GM21447 (cell line): Measurements from ENCODE around the gene ADARB1.
A peak's percentile ranks its signal among the peaks of the same experiment; 100 is the strongest.

ENCODE experiments used
- ATAC-seq: cut with Tn5 transposase; IDR thresholded peaks from one replicate; pipeline ENCODE4 v1.9.1; 2021; ENCODE audit not compliant: unreplicated experiment

The ADARB1 gene

DNA sequence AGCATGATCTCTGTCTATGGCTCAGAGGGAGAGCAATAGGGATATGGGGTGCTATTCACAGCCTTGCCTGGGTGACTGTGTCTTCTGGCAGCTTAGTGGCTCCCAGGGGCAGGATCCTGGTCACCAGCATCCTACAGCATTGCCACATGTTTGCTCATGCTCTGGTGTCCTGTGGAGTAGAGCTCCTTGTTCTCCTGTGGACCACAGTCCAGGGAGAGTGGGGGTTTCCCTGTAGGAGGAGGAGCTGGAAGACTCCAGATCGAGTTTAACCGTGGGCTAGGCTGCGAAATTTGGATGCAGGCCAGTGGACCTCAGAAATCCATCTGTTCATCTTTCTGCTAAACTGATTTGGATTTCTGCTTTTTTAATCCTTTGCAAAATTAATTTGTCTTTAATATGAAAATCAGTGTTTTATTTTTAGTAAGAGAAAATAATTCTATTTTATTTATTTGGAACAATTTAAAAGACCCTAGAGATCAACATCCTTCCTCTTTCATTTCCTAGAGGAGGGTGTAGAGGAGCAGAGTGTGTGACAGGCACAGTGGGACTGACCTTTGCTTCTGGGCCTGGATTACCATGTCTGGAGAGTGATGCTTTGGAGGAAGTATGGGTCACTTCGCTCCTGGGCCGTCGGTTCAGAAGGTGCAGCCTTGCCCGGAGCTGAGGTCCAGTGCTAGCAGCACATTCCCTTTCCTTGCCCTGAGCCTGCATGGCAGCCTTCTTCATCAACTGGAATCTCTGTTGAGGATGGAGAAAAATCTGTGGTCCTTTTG is 17.4 kb downstream of the ADARB1 start:
- no peak for ATAC-seq

DNA sequence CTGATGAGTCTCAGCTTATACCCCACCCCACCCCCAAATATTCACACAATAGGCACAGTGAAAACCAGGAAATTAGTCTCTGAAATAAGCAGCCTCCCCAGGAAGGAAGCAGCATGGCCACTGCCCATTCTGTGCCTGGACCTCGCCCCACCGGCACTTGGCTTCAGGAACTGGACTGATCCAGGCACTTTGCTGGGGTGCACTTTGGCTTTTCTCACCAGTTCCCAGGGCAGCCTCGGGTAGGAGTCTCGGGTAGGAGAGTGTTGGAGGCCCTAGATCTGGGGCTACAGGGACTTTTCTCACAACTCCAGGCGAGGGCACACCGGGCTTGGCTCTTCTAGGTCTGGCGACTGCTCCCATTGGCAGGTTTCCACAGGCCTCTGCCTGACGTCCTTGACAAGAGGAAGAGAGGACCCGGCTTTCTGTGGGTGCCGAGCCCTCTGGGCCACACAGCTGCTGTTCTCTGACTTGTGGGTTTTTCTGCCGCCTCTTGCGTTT is 18.7 kb downstream of the ADARB1 start:
- no peak for ATAC-seq

DNA sequence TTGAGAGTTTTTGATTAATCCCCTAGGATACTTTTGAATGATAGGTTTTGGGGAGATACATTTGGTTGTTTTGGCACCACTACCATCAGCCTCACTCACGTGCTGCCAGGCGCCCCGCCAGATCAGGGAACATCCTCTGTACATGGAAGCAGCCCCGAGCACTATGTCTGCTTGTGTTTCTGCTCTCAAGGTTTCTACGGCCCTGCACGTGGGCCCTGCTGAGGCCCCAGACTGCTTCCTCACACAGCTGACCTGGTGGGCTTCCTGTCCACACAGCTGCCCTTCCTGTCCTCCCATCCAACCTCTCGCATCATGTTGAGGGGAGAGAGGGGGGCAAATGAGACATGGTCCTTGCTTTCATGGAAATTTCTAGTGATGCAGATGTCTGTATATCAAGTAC is 20.0 kb downstream of the ADARB1 start:
- no peak for ATAC-seq

DNA sequence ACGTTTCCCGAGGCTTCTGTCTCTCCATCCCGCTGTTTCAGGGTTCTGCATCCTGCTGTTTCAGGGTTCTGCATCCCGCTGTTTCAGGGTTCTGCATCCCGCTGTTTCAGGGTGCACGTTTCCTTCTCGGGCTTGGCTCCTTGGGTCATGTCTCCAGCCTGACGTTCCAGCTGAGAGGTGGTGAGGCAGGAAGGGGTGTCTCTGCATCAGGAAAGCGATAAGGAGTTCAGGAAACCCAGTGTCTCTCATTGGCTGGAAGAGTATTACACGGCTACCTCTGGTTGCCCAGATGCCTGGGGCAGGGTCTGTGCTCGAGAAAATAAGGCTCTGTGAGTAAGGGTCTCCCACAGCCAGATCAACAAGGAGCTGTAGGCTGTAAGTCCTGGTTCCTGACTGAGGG is 21.1 kb downstream of the ADARB1 start:
- no peak for ATAC-seq

DNA sequence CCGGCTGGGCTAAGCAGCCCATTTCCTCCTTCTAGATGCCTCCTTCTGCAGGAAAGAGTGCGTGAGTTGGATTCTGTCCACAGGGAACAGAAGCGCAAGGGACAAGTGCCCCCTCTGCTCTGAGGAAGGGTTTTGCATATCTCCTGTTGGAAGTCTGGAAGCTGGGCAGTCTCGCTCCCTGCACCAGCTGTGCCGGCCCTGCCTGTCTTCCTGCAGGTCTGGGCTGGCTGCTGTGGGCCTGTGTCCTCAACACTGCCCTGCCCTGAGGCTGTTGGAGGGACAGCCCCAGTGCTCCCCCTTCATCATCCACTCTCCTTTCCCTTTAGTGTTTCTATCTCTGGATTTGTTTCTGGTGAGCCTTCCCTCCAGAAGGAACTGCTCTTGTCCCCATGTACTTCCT is 21.8 kb downstream of the ADARB1 start:
- no peak for ATAC-seq

DNA sequence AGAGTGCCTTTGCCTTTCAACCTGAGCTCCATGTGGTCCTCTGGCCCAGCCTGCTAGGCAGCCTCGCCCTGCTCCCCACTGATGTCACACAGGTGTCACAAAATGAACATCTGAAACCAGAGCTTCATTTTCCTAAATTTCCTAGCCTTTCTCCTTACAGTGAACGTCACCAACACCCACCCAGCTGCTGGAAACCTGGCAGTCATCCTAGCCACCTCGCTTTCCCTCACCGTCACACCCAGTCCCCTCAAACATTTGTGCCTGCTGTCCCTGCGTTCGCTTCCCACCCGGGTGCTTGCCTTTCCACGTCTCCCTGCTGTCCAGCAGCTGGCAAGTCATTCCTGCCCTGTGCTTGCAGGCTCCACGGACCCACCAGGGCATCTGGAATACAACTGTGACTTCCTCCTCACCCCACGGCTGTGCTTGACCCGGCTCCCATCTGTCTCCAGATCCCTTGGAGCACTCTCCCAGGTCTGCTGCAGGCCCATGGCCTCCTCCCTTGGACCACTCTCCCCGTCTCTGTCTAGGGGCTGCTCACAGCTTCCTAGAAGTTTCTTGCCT is 23.5 kb downstream of the ADARB1 start:
- ATAC-seq, result no peak

DNA sequence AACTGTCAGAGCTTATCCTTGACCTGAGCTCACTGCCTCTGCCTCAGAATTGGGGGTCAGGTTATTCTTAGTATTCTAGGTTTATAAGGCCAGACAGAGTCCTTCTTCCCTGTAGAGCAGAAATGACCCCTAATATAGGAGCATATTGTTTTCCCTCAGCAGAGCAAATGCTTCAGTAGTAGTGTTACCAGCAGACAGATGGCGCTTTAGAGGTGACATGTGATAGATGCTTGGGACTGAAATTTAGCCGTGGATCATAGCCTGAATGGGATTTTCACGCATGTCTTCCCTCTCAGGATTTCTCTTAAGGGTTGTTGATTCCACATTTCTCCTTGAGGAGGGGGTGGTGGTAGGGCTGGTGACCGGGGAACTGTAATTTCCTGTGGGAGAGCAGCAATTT is 24.5 kb downstream of the ADARB1 start:
- no peak for ATAC-seq

DNA sequence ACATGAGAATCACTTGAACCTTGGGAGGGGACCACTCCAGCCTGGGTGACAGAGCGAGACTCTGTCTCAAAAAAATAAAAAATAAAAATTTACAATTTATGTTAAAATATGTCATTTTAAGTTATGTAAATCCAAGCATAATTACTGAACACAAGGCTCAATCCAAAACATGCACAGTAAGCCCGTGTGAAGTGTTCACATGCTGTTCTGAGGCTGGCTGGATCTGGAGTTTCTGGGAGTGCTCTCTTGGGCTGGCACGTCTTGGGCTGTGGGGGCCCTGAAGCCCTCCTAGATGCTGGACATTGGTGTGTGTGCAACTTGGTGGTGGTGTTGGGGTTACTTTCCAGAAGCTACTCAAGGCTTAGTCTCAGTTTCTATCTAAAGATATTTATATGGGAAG is 25.2 kb downstream of the ADARB1 start:
- no peak for ATAC-seq

DNA sequence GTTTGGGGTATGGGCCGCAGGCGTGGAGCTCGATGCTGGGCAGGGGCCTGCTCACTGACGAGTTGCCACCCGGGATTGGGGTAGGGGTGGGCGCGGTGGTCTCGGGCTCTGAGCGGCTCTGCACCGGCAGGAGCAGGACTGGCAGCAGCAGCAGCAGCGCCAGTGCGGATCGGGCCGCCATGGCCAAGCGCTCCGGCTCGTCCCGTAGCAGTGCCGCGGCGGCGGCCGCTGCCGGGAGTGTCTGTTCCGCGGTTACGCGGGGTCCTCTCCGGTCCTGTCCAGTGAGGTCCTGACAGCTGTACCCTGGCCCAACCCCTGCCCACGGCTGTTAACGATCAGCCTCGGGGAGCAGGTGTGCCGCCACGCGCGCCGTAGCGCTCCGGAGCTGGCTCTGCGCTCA is 26.5 kb downstream of the ADARB1 start:
- no peak for ATAC-seq

DNA sequence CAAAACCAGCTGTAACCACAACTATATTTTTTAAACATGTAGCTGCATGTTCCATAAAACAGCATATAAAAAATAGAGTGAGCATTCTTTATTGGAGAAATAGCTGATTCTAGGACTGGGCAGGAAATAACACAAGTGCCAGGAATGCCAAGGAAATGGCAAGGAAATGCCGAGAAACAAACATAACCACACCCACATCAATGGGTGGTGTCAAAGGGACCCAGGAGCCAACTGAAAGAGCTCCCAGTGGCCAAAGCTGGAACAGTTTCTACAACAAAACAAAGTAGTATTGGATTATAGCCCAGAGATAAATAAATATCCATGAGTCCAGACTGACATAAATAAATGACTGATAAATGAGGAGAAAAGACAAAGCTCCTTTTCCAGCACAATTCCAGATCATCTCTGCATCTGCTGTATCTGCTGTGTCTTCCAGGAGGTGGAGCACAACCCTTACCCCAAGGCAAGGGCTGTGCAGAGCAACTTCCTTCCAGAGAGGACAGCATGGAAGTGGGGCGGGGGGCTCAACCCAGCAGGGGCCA is 28.1 kb downstream of the ADARB1 start:
- ATAC-seq, result no peak

DNA sequence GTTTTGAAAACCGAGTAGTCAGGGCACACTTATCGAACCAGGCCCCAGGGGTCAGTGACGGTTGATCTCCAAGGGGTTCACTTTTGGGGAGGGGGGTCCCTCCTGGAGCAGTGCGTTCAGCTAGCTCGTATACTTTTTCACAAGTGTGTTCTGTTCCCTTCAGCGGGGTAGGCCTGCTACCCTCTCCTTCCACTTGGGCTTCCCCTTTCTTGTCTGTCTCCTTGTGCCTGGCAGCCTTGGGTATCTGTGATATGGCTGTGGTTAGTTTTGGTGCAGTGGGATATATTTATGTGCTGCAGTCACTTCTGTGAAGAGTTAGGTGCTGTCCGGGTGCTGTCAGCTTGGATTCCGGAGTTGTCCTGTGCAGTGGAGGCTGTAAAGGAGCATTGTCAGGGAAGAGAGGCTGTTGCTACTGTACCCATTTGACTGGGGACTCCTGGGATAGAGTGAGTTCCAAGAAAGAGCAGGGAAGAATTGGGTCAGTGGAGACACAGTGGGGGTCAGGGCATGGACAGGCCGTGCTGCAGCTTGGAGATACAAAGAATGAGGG is 29.7 kb downstream of the ADARB1 start:
- no peak for ATAC-seq

DNA sequence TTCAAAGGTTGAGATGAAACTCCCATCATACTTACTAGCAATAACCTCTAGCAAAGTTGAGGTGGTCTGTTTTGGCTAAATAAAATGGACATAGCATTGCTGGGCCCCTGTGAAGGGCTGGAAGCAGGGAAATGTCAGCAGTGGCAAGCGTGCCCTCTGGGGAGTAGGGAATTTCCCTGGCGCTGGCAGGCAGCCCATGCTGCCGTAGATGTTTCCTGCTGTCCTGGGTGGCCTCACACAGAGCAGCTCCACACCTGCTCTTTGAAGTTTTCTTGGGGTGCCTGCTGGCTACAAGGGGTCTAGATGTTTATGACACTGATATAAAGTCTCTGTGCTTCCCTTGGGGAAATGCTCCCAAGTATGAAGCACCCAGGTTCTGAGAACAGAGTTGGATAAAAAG is 30.2 kb downstream of the ADARB1 start:
- no peak for ATAC-seq

DNA sequence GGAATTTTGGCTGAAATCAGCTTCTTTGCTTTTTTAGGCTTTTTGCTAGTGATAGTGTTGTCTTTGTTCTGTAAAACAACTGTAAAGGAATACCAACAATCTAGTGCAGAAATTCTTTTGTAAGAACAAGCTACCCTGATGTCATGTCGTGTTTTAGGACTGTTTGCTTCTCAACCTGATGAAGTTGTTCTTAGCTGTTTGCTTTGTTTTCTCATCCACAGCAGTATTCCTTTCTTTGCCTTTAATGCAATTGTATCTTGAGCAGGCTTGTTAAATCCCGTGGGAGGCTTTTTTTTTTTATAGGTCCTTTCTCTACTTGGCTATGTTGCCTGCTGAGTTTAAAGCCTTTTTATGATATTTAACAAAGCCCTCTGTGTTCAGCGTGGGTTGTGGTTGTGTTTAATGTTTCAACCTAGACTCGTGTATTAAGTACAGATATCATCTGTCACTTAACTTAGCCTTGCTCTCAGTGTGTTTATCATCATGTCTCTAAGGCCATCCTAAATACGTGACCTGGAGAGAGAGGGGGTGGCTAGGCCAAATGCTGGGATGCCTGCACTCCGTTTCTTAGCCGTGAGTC is 31.6 kb downstream of the ADARB1 start:
- ATAC-seq, result no peak

DNA sequence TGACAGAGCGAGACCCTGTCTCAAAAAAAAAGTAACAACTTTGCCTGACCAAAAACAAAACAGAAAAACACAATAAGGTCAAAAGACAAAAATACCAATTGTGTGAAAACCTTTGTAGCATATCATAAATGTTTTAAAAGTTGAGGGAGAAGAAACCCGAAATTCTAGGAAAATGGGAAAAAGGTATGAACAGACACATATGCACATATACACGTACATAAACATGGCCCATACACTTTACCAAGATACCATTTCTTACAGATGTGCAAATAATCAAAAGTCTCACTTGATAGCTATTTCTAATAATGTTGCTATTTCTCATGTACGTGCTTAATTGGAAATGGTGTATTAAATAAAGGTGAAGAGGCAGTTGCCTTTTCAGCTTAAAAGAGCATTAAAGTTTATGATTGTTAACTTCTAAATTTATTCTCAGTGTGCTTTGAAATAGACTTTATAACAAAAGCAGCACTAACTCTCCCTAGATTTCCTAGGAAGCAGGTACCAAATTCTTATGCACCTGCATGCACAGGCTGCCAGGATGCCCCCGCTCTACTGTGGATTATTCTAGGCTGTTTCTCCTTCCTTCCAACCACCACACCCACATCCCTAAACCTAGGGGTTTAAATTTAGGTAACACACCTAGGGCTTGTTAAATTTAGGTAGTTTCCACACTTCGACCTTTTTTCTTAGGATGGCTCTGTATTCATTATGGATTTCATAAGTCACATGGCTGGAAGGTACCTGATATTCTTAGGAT is 33.8 kb downstream of the ADARB1 start:
- ATAC-seq, result no peak

DNA sequence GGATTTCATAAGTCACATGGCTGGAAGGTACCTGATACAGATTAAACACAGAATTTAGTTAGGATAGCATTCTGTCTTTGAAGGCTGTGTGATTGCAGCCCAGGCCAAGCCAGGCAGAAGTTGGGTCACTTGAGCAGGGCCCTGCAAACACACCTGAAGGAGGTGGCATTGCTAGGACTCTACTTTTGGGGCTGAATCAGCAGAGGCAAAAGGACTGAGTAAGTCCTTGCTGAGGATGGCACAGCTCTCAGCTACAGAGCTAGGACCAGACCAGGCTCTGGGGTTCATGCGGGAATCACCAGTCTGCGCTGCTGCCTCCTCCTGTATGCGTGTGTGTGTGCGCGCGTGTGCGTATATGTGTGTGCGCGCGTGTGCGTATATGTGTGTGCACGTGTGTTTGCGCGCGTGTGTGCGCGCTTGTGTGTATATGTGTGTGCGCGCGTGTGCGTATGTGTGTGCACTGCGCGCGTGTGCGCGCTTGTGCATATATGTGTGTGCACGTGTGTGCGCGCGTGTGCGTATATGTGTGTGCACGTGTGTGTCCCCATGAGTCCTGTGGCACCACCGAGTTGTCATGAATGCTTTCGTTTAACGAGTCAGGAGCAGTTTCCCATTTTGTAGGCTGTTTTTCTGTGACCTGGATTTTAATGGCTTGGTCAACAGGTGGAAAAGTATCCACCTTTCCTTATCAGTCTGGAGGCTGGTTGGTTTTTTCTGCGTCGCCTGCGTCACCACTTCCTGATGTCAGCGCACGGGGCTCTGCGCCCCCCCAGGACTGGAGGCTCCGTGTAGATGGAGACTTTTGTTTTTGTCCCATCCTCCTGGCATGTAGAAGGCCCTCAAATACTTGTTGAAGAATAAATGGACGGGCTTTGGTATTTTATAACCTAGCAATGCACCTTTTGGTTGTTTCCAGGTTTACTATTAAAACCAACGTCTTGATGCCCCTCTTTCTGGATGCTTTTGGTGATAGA is 34.7 kb downstream of the ADARB1 start:
- ATAC-seq, result no peak

DNA sequence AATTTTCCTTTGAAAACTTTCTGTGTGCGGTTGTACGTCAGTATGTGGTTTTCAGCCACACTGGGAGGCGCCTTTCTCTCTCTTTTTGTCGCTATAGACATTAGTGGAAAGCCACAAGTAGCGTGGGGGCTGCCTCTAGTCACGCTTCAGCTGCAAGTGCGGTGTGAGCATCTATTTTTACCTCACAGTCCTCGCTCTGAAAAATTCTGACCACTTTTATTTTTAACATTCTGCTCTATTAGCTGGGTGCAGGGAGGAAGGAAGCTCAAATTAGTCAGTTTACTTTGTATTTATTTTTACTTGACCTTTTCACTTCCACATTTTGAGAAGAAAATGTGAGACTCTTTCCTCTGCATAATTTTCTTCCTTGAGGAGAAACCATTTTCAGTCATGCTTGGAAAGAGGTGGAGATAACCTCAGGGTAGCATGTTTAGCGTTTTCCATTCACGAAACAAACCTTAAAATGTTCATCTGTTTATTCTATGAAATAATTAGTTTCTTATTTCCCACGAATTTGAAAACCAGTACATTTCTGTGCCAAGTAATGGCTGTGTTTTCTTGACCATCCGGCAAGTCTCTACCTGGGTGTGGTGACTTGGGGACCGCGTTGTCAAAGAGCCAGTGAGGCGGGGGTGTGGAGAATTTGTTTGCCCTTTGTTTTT is 35.6 kb downstream of the ADARB1 start:
- peak; percentile 89 for ATAC-seq

DNA sequence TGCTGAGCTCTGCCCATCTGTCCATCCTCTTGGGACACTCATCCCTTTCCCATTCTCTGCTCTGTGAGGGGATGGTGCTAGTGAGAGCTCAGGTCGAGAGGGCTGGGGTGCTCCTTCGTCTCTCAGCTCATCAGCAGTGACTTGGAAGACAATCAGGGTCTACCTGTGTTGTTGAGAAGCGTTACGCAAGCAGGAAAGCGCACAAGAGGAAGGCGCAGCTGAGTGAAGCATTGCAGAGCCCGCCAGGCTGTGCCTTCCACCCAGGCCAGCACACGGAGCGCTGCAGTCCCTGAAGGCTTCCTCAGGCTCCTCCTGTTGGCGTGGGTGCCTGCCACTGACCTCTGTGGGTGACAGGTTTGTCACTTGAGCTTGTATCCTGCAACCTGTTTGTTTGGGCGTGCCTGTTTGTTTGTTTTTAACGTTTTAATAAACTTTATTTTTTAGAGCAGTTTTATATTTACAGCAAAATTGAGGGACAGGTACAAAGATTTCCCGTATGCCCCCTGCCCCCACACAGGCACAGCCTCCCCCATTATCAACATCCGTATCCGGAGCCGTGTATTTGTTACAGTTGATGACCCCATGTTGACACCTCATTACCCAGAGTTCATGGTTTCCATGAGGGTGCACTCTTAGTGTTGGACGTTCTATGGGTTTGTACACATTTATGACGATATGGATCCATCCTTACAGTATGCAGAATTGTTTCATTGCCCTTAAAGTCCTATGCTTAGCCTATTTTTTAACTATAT is 36.7 kb downstream of the ADARB1 start:
- ATAC-seq, result no peak

DNA sequence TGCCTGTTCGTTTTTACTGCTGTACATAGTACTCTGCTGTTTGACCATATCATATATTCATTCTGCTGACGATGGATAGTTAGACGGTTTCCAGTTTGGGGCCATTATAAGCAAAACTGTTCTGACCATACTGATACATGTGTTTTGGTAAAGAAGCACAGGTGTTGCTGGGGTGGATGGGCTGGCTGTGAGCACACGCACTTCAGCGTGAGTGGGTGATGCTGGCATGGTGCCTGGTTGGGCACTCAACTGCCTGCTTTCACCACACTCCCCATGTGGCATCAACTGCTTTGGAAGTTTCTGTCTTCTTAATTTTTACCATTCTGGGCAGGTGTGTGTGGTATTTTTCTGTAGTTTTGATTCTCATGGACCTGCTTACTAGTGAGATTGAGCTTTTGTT is 37.3 kb downstream of the ADARB1 start:
- no peak for ATAC-seq

DNA sequence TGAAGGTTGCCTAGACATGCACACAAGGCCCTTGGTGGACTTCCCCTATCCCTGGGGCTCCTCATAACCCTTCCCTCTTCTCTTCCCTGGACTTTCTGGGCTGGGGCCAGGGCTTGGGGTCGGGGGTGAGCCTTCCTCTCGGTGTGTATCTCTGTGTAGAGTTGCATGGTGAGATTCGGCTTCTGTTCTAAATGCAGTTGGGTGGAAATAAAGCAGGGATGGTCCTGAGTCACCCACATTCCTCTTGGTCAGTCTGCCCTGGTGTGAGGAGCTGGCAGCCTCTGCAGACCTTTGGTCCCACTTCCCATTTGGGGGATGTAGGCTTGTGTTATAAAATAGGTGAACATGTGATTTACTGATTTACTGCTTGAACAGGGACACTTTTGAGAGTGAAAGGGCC is 38.0 kb downstream of the ADARB1 start:
- no peak for ATAC-seq
